Psoas muscle (tissue), 8 donors: ENCODE results near the gene ZNF646. TPM values are rescaled to one million over a fixed set of nuclear protein-coding genes. Genes with fewer than 3 reads are reported as not detected.

ENCODE experiments used
- ATAC-seq, 4 donors: fragments of 200-7000 bp; cut with Tn5 transposase; one replicate each; pipeline ENCODE4 v1.9.1; 2020; ENCODE audit warnings: moderate library complexity in 3 of 4, mild to moderate bottlenecking in 2 of 4
- DNase-seq, 2 donors: peaks; one replicate each; pipeline ENCODE4 v3.0.0-alpha.2; 2020
- H3K27ac ChIP-seq: fragments of 200-600 bp; one replicate; pipeline ENCODE4 v1.8.0; 2022
- H3K27me3 ChIP-seq, 3 donors: fragments of 200-600 bp in 1 of 3; one replicate each; pipeline versions ENCODE4 v1.6.1 to v1.8.0; 2013 to 2022; ENCODE audit warnings: low read length in 2 of 3, mild to moderate bottlenecking in 2 of 3, moderate library complexity in 1 of 3; ENCODE audit not compliant: insufficient read depth in 3 of 3
- H3K36me3 ChIP-seq, 2 donors: fragments of 200-600 bp in 1 of 2; one replicate each; pipeline versions ENCODE4 v1.6.1 to v1.8.0; 2013 to 2022; ENCODE audit warnings: low read depth in 1 of 2, mild to moderate bottlenecking in 1 of 2, moderate library complexity in 1 of 2; ENCODE audit not compliant: insufficient read depth in 1 of 2
- H3K4me1 ChIP-seq: fragments of 200-600 bp; one replicate; pipeline ENCODE4 v1.8.0; 2022
- H3K4me3 ChIP-seq: fragments of 200-600 bp; one replicate; pipeline ENCODE4 v1.8.0; 2022; ENCODE audit warnings: mild to moderate bottlenecking
- H3K9me3 ChIP-seq: fragments of 200-600 bp; one replicate; pipeline ENCODE4 v1.8.0; 2022
- WGBS, 3 donors: extraction: QIAGEN DNeasy Blood & Tissue Kit; methylation state at CpG; one replicate each; pipeline versions ENCODE4 v1.1.6 to v1.1.7; 2013; 5-methylcytosine and 5-hydroxymethylcytosine counted together
- intact Hi-C, 2 donors: fragments of 100-400 bp; cut with DNase I; formaldehyde crosslinking; loops; one replicate each; pipeline versions ENCODE4 v1.11.0 to v1.14.2; 2022
- polyA plus RNA-seq, 3 donors: library from polyadenylated mRNA; stranded (reverse); fragments of 200-250 nt; gene quantifications; one replicate each; pipeline ENCODE4 v1.2.3, GENCODE V29; 2013
- total RNA-seq, 4 donors: library from RNA; stranded (reverse); fragmentation: NEBNext Ultra II Directional in 2 of 4; extraction: Animal tissue kit (Norgen Biotek cat#: 25700) in 2 of 4; gene quantifications; one replicate each; pipeline versions ENCODE4 v1.2.1 to v1.2.4, GENCODE V29; 2021 to 2023
- TF ChIP-seq, protein P1 (sequence below): fragments of 200-600 bp; IDR thresholded peaks from one replicate; pipeline ENCODE4 v1.8.0; 2022; ENCODE audit warnings: antibody characterized with exemption
- donor health status: healthy with polysubstance abuse.
- donor health status: DM: no; HTN: no; CAD: no; lungs with moderate emphysema.
- donor health status: Bipolar disorder and iron deficiency.
- donor health status: healthy.
- donor health status: DM: yes; HTN: yes; CAD: no.
- donor health status: DM: no; HTN: no; CAD: no.
- donor health status: DM: no; HTN: no; CAD: no.
- donor health status: DM: yes; HTN: yes; CAD: no.

Gene ZNF646
- total and polyA plus RNA-seq, 7 donors = 4.0 to 22.6 (median 8.9) TPM

GRCh38 chr16:31106509-31107464, 32.6 kb downstream of the ZNF646 start:
- 71 to 84% (median 76%) methylated on average over 28 of the region's 28 CpGs for WGBS, 3 donors
- Histone ChIP-seq H3K36me3 (peaks cover 0 to 20% of the 10 kb centered on the region in 2 donors), H3K4me1 (peaks cover 21% of the 10 kb centered on the region), H3K4me3 (no peak overlapping the region), H3K9me3 (no peaks in the 10 kb centered on the region), H3K27me3 (no peaks in the 10 kb centered on the region), H3K27ac (peak overlapping the region; percentile 90)
- DNase-seq = peak in 1 of 2 donors; percentile 51
- peak in 2 of 4 donors; percentile 3 to 12 for ATAC-seq
- TF ChIP-seq, protein P1, sequence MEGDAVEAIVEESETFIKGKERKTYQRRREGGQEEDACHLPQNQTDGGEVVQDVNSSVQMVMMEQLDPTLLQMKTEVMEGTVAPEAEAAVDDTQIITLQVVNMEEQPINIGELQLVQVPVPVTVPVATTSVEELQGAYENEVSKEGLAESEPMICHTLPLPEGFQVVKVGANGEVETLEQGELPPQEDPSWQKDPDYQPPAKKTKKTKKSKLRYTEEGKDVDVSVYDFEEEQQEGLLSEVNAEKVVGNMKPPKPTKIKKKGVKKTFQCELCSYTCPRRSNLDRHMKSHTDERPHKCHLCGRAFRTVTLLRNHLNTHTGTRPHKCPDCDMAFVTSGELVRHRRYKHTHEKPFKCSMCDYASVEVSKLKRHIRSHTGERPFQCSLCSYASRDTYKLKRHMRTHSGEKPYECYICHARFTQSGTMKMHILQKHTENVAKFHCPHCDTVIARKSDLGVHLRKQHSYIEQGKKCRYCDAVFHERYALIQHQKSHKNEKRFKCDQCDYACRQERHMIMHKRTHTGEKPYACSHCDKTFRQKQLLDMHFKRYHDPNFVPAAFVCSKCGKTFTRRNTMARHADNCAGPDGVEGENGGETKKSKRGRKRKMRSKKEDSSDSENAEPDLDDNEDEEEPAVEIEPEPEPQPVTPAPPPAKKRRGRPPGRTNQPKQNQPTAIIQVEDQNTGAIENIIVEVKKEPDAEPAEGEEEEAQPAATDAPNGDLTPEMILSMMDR = no peak
- intact Hi-C loops = loop anchor here (5.0 kb wide), 2 partner anchors 36 to 346 kb away; no protein-coding TSS in a partner anchor

- Histone ChIP-seq H3K36me3 (peaks cover under 1 to 27% of the 10 kb centered on the region in 2 donors), H3K27me3 (no peaks in the 10 kb centered on the region), H3K9me3 (no peaks in the 10 kb centered on the region), H3K4me1 (peaks cover 24% of the 10 kb centered on the region), H3K4me3 (no peak overlapping the region), H3K27ac (peak overlapping the region; percentile 90)
- DNase-seq (no peak), ATAC-seq (no peak)
- intact Hi-C loops = loop anchor here (5.0 kb wide), 2 partner anchors 35 to 345 kb away; no protein-coding TSS in a partner anchor
- WGBS, 3 donors = 94 to 95% (median 94%) methylated on average over 6 of the region's 6 CpGs
- TF ChIP-seq, protein P1 = no peak
These were observed 33.2 kb downstream of the ZNF646 start for GRCh38 chr16:31107465-31107867.

GRCh38 chr16:31108035-31108793, 34.0 kb downstream of the ZNF646 start, which contains the start of gene BCKDK:
Gene BCKDK (plus strand): TSS chr16:31108386. CDS start chr16:31109224, 838 bp downstream.
- intact Hi-C loops = loop anchor here (5.0 kb wide), 2 partner anchors 34 to 344 kb away; no protein-coding TSS in a partner anchor
- DNase-seq (peak; percentile 85 to 86), ATAC-seq (peak; percentile 62 to 74 (median 69))
- peak within 1 kb of the TSS; percentile 86 for H3K4me3 ChIP-seq
- WGBS, 3 donors = 3 to 4% (median 3%) methylated on average over 62 to 68 of the region's 68 CpGs
- no peaks in the 10 kb centered on the region for H3K9me3 ChIP-seq
- H3K27ac ChIP-seq = peak within 1 kb of the TSS; percentile 90
- no peaks in the 10 kb centered on the region for H3K27me3 ChIP-seq
- H3K4me1 ChIP-seq = peaks cover 32% of the 10 kb centered on the region
- peaks cover 2 to 29% of the 10 kb centered on the region in 2 donors for H3K36me3 ChIP-seq
- TF ChIP-seq, protein P1 = no peak

DNA sequence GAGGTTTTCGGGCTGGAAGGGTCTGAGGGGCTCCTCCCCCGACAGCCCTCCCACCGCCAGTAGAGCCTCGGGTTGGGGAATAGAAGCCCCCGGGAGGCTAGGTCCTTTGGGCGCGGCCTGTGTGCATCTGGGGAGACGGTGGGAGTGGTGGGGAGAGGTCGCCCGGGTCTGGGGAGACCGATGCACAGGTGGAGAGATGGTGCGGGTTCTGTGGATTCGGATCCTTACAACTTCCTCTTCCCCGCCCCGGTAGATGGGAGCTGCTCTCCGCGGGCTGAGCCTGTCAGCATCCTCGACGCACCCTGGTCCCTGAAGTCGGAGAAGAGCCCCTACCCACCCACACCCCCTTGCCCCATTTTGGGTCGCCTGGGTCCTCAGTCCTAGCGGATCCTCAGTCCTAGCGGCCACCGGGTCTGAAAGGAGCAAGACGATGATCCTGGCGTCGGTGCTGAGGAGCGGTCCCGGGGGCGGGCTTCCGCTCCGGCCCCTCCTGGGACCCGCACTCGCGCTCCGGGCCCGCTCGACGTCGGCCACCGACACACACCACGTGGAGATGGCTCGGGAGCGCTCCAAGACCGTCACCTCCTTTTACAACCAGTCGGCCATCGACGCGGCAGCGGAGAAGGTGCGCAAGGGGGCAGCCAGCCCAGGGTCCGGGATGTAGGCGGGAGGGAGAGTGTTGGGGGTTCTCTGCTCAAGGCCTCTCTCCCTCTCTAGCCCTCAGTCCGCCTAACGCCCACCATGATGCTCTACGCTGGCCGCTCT, 34.8 kb downstream of the ZNF646 start:
- Histone ChIP-seq H3K27ac (peak overlapping the region; percentile 90), H3K4me1 (peaks cover 32% of the 10 kb centered on the region), H3K27me3 (no peaks in the 10 kb centered on the region), H3K36me3 (peaks cover 2 to 29% of the 10 kb centered on the region in 2 donors), H3K9me3 (no peaks in the 10 kb centered on the region), H3K4me3 (peak overlapping the region; percentile 86)
- TF ChIP-seq, protein P1 = no peak
- intact Hi-C loops = loop anchor here (5.0 kb wide), 2 partner anchors 33 to 343 kb away; no protein-coding TSS in a partner anchor
- 34 to 39% (median 37%) methylated on average over 51 to 57 of the region's 57 CpGs for WGBS, 3 donors
- ATAC-seq (no peak), DNase-seq (no peak)
